ENCODE data around the gene CWC27. TPM values are rescaled to one million over a fixed set of nuclear protein-coding genes. Genes with fewer than 3 reads are reported as not detected.

The CWC27 gene
- total and polyA plus RNA-seq, 5 experiments from 2014 or later: 20.3 to 33.8 (median 32.3) TPM

- H3K36me3 Mint-ChIP-seq: no peaks in the 10 kb centered on the region
- H3K9me3 Mint-ChIP-seq: no peaks in the 10 kb centered on the region
- peak in 6 of 10 donors; percentile 13 to 62 (median 36) for DNase-seq
- no peak for ATAC-seq
- H3K27me3 Mint-ChIP-seq: no peaks in the 10 kb centered on the region
- POLR2A ChIA-PET: no interaction called here
- H3K4me1 Mint-ChIP-seq: peaks cover 12 to 39% (median 30%) of the 10 kb centered on the region in 4 donors
- peak overlapping the region; percentile 88 to 98 (median 94) for H3K27ac Mint-ChIP-seq
- peak overlapping the region in 9 of 10 donors; percentile 5 to 77 (median 56) for H3K4me3 Mint-ChIP-seq
Measured at GRCh38 chr5:65037831-65038815, 269.4 kb downstream of the CWC27 start.

- Mint-ChIP-seq H3K27ac (no peak overlapping the region), H3K4me3 (no peak overlapping the region), H3K9me3 (no peaks in the 10 kb centered on the region), H3K27me3 (no peaks in the 10 kb centered on the region), H3K4me1 (peaks cover 8 to 21% (median 19%) of the 10 kb centered on the region in 4 donors), H3K36me3 (no peaks in the 10 kb centered on the region)
- DNase-seq (no peak), ATAC-seq (no peak)
- POLR2A ChIA-PET: no interaction called here
Measured at GRCh38 chr5:65041296-65042158, 272.8 kb downstream of the CWC27 start.

- H3K36me3 Mint-ChIP-seq: no peaks in the 10 kb centered on the region
- DNase-seq: no peak
- H3K4me3 Mint-ChIP-seq: no peak overlapping the region
- H3K27me3 Mint-ChIP-seq: no peaks in the 10 kb centered on the region
- POLR2A ChIA-PET: no interaction called here
- no peak for ATAC-seq
- H3K9me3 Mint-ChIP-seq: no peaks in the 10 kb centered on the region
- no peak overlapping the region for H3K27ac Mint-ChIP-seq
- no peaks in the 10 kb centered on the region for H3K4me1 Mint-ChIP-seq
Measured at GRCh38 chr5:65043843-65044359, 275.2 kb downstream of the CWC27 start.

- no peak overlapping the region for H3K4me3 Mint-ChIP-seq
- no peak for DNase-seq
Measured at GRCh38 chr5:65047225-65047624, 278.5 kb downstream of the CWC27 start.

GRCh38 chr5:65047948-65048690 is 279.4 kb downstream of the CWC27 start:
- H3K36me3 Mint-ChIP-seq: no peaks in the 10 kb centered on the region
- ATAC-seq: no peak
- POLR2A ChIA-PET: no interaction called here
- H3K27me3 Mint-ChIP-seq: no peaks in the 10 kb centered on the region
- peaks cover 0 to 4% (median 2%) of the 10 kb centered on the region in 4 donors for H3K4me1 Mint-ChIP-seq
- no peak overlapping the region for H3K4me3 Mint-ChIP-seq
- no peak overlapping the region for H3K27ac Mint-ChIP-seq
- H3K9me3 Mint-ChIP-seq: no peaks in the 10 kb centered on the region
- no peak for DNase-seq

More at GRCh38 chr5:65047225-65047624, 278.5 kb downstream of the CWC27 start:
- Mint-ChIP-seq H3K27ac (no peak overlapping the region), H3K36me3 (no peaks in the 10 kb centered on the region), H3K9me3 (no peaks in the 10 kb centered on the region), H3K27me3 (no peaks in the 10 kb centered on the region), H3K4me1 (peaks cover 0 to 4% (median 2%) of the 10 kb centered on the region in 4 donors)
- POLR2A ChIA-PET: no interaction called here
- no peak for ATAC-seq

- no peak for ATAC-seq
- POLR2A ChIA-PET: no interaction called here
- no peaks in the 10 kb centered on the region for H3K36me3 Mint-ChIP-seq
- H3K27me3 Mint-ChIP-seq: no peaks in the 10 kb centered on the region
- peak overlapping the region in 1 of 10 donors; percentile 46 for H3K27ac Mint-ChIP-seq
- DNase-seq: no peak
- H3K4me1 Mint-ChIP-seq: peaks cover 0 to 4% (median 2%) of the 10 kb centered on the region in 4 donors
- H3K9me3 Mint-ChIP-seq: no peaks in the 10 kb centered on the region
- no peak overlapping the region for H3K4me3 Mint-ChIP-seq
Measured at GRCh38 chr5:65050140-65050539, 281.4 kb downstream of the CWC27 start.

GRCh38 chr5:65050826-65051498 is 282.2 kb downstream of the CWC27 start:
- POLR2A ChIA-PET: no interaction called here
- no peak for DNase-seq
- ATAC-seq: no peak

GRCh38 chr5:65055938-65056337 is 287.2 kb downstream of the CWC27 start:
- Mint-ChIP-seq H3K36me3 (no peaks in the 10 kb centered on the region), H3K27ac (no peak overlapping the region), H3K27me3 (no peaks in the 10 kb centered on the region), H3K4me1 (peaks cover 0 to 10% (median 0%) of the 10 kb centered on the region in 4 donors), H3K4me3 (no peak overlapping the region), H3K9me3 (no peaks in the 10 kb centered on the region)
- POLR2A ChIA-PET: no interaction called here
- no peak for DNase-seq
- no peak for ATAC-seq

More at GRCh38 chr5:65050826-65051498, 282.2 kb downstream of the CWC27 start:
- Mint-ChIP-seq H3K9me3 (no peaks in the 10 kb centered on the region), H3K4me1 (peaks cover 0 to 4% (median 2%) of the 10 kb centered on the region in 4 donors), H3K27me3 (no peaks in the 10 kb centered on the region), H3K4me3 (no peak overlapping the region), H3K27ac (no peak overlapping the region), H3K36me3 (no peaks in the 10 kb centered on the region)

GRCh38 chr5:65059681-65060598 is 291.2 kb downstream of the CWC27 start:
- POLR2A ChIA-PET: interaction anchor here (0.6 kb wide), 1 partner anchor 663 kb away, joined by 3 read pairs; no protein-coding TSS in a partner anchor
- Mint-ChIP-seq H3K27ac (peak overlapping the region in 3 of 10 donors; percentile 4 to 54 (median 18)), H3K36me3 (no peaks in the 10 kb centered on the region), H3K9me3 (no peaks in the 10 kb centered on the region), H3K4me3 (no peak overlapping the region), H3K27me3 (peaks cover under 1 to 3% (median 2%) of the 10 kb centered on the region in 5 donors), H3K4me1 (peaks cover 0 to 28% (median 0%) of the 10 kb centered on the region in 4 donors)
- ATAC-seq (no peak), DNase-seq (no peak)

- H3K36me3 Mint-ChIP-seq: no peaks in the 10 kb centered on the region
- POLR2A ChIA-PET: no interaction called here
- peaks cover 5 to 14% (median 9%) of the 10 kb centered on the region in 5 donors for H3K27me3 Mint-ChIP-seq
- no peaks in the 10 kb centered on the region for H3K9me3 Mint-ChIP-seq
- H3K27ac Mint-ChIP-seq: peak overlapping the region in 1 of 10 donors; percentile 23
- H3K4me1 Mint-ChIP-seq: peaks cover 0 to 32% (median 1%) of the 10 kb centered on the region in 4 donors
- DNase-seq: no peak
- no peak for ATAC-seq
- no peak overlapping the region for H3K4me3 Mint-ChIP-seq
Measured at GRCh38 chr5:65061250-65061973, 292.7 kb downstream of the CWC27 start.

All from naive thymus-derived CD8-positive, alpha-beta T cell (primary cell).